ENCODE results near the gene IFNA4.

DNA sequence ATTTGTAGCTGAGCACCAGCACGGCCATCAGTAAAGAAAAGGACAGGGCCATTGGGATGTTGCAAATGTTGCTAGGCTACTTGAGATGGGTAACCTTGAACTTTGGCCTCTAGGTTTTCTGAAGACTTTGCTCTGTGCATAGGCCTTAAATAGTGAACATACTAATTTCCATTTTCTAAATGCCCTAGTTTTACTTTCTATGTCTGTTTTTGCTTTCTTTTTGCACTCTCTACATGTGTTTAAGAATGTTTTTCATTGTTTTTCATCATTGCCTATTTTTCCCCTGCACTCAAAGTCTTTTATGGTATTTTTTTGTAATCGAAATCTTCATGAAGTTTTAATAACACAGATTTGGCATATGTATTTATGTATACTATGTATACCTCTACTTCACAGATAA, 40.7 kb upstream of the IFNA4 start, which contains the start of gene IFNA17:
- TF ChIP-seq, protein P1, sequence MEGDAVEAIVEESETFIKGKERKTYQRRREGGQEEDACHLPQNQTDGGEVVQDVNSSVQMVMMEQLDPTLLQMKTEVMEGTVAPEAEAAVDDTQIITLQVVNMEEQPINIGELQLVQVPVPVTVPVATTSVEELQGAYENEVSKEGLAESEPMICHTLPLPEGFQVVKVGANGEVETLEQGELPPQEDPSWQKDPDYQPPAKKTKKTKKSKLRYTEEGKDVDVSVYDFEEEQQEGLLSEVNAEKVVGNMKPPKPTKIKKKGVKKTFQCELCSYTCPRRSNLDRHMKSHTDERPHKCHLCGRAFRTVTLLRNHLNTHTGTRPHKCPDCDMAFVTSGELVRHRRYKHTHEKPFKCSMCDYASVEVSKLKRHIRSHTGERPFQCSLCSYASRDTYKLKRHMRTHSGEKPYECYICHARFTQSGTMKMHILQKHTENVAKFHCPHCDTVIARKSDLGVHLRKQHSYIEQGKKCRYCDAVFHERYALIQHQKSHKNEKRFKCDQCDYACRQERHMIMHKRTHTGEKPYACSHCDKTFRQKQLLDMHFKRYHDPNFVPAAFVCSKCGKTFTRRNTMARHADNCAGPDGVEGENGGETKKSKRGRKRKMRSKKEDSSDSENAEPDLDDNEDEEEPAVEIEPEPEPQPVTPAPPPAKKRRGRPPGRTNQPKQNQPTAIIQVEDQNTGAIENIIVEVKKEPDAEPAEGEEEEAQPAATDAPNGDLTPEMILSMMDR (IDR thresholded peaks at IDR 0.05), result no peak
- no peak for TF ChIP-seq POLR2A (IDR thresholded peaks at IDR 0.05)

Measured in body of pancreas (tissue), 4 donors.